Keratinocyte (primary cell): ENCODE results near the gene UVSSA. TPM values are rescaled to one million over a fixed set of nuclear protein-coding genes. Genes with fewer than 3 reads are reported as not detected.

Source experiments
- DNase-seq: peaks from one replicate; pipeline ENCODE4 v3.0.0-alpha.2; 2011; ENCODE audit warnings: low read depth, missing footprints, low spot score
- FAIRE-seq: peaks from 2 replicates; lab custom pipeline; 2011; peaks lifted over from hg19 to GRCh38; lab: Jason Lieb, UNC
- H2AFZ ChIP-seq: 2 replicates; pipeline ENCODE4 v1.6.0; 2012; ENCODE audit warnings: low read length, control low read depth, inconsistent platforms; ENCODE audit not compliant: control insufficient read depth
- H3K27ac ChIP-seq: 2 replicates; pipeline ENCODE4 v1.5.1; 2011; ENCODE audit warnings: low read length; ENCODE audit not compliant: control insufficient read depth, insufficient read depth
- H3K27me3 ChIP-seq: 3 replicates; pipeline ENCODE4 v1.6.0; 2011; ENCODE audit warnings: low read length; ENCODE audit not compliant: control insufficient read depth, insufficient read depth; ENCODE audit errors: extremely low read depth
- H3K36me3 ChIP-seq, 2 experiments: 2 replicates in 1 of 2; 3 replicates in 1 of 2; pipeline ENCODE4 v1.5.1; 2011; ENCODE audit warnings: low read length in 2 of 2, mild to moderate bottlenecking in 1 of 2; ENCODE audit not compliant: control insufficient read depth in 2 of 2, insufficient read depth in 2 of 2; ENCODE audit errors: extremely low read depth in 1 of 2
- H3K4me1 ChIP-seq: 3 replicates; pipeline ENCODE4 v1.5.1; 2011; ENCODE audit warnings: low read length; ENCODE audit not compliant: control insufficient read depth, insufficient read depth; ENCODE audit errors: extremely low read depth
- H3K4me2 ChIP-seq: 3 replicates; pipeline ENCODE4 v1.6.0; 2011; ENCODE audit warnings: low read depth, low read length; ENCODE audit not compliant: control insufficient read depth, insufficient read depth; ENCODE audit errors: extremely low read depth
- H3K4me3 ChIP-seq, 3 experiments: fragments of 200-600 bp in 1 of 3; sonication (generic) in 1 of 3; 2 replicates in 2 of 3; 3 replicates in 1 of 3; pipeline ENCODE4 v1.5.1; 2011 to 2016; ENCODE audit warnings: low read length in 3 of 3, mild to moderate bottlenecking in 3 of 3, control low read depth in 2 of 3, inconsistent platforms in 1 of 3, low read depth in 1 of 3, mixed read lengths in 1 of 3, mixed run types in 1 of 3, moderate library complexity in 1 of 3; ENCODE audit not compliant: control insufficient read depth in 2 of 3, insufficient read depth in 2 of 3; ENCODE audit errors: extremely low read depth in 1 of 3
- H3K79me2 ChIP-seq: 2 replicates; pipeline ENCODE4 v1.6.0; 2012; ENCODE audit warnings: low read length; ENCODE audit not compliant: control insufficient read depth, insufficient read depth
- H3K9ac ChIP-seq: 3 replicates; pipeline ENCODE4 v1.6.0; 2011; ENCODE audit warnings: low read length; ENCODE audit not compliant: control insufficient read depth, insufficient read depth; ENCODE audit errors: extremely low read depth
- H3K9me1 ChIP-seq: 3 replicates; pipeline ENCODE4 v1.6.0; 2011; ENCODE audit warnings: low read length; ENCODE audit not compliant: control insufficient read depth, insufficient read depth; ENCODE audit errors: extremely low read depth
- H3K9me3 ChIP-seq: 2 replicates; pipeline ENCODE4 v1.5.1; 2012; ENCODE audit warnings: low read depth, low read length; ENCODE audit not compliant: control insufficient read depth
- H4K20me1 ChIP-seq: 3 replicates; pipeline ENCODE4 v1.6.0; 2011; ENCODE audit warnings: low read length; ENCODE audit not compliant: control insufficient read depth, insufficient read depth; ENCODE audit errors: extremely low read depth
- CTCF ChIP-seq, 3 experiments: IDR thresholded peaks in 1 of 3; conservative IDR thresholded peaks in 1 of 3; optimal IDR thresholded peaks in 1 of 3; 2 replicates in 2 of 3; 3 replicates in 1 of 3; pipeline versions ENCODE3 to v1.5.1; 2011; ENCODE audit warnings: low read length in 3 of 3, mild to moderate bottlenecking in 3 of 3, moderate library complexity in 2 of 3, control low read depth in 1 of 3, inconsistent platforms in 1 of 3; ENCODE audit not compliant: insufficient read depth in 2 of 3; ENCODE audit errors: extremely low read depth in 1 of 3
- EZH2 ChIP-seq: IDR thresholded peaks from one replicate; pipeline ENCODE4 v1.6.1; 2012; ENCODE audit warnings: inconsistent platforms, mild to moderate bottlenecking, low read length, moderate library complexity
- dilution Hi-C: fragments of 300-500 bp; cut with MboI; formaldehyde crosslinking; loops from one replicate; pipeline ENCODE4 v1.7.0; 2020; ENCODE audit warnings: low sequenced_read_pairs; ENCODE audit not compliant: extremely low pct_ligation_motif_present
- polyA plus RNA-seq, 5 experiments: library from polyadenylated mRNA; depleted of rRNA in 3 of 5; stranded (reverse) in 3 of 5; stranded (forward) in 1 of 5; unstranded in 1 of 5; fragments of >200 nt; gene quantifications; 1 replicate in 1 of 5; 2 replicates in 3 of 5; 3 replicates in 1 of 5; pipeline versions ENCODE4 v1.2.1 to v1.2.3, GENCODE V29; 2011 to 2012; ENCODE audit warnings: missing spikeins in 2 of 5, low read depth in 1 of 5, low replicate concordance in 1 of 5

Gene UVSSA
- polyA plus RNA-seq, 1 donor (not counting 4 experiments of a cell fraction or from before 2014, with no cell fraction given), result 4.7 TPM

DNA sequence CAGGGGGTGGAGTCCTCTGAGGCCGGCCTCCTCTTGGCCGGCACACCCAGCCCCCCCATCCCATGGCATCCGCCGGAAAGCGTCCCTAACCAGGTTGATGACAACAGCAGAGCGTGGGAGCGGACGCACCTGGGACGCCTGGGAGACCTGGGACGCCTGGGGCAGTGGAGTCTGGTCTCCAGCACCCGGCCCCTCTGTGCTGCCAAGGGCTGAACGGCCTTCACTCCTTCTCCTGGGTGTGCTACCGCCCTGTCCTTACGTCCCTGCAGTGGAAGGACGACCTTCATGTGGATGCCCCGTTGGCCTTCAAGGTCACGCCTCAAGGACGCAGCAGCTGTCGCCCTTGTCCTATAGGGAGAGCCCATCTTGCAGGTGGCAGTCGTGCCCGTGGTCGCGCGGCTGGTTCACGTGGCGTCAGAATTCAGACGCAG is 32.4 kb downstream of the UVSSA start:
- Histone ChIP-seq H3K27ac (no peak overlapping the region), H3K9me1 (no peaks in the 10 kb centered on the region), H3K9ac (no peak overlapping the region), H2AFZ (no peak overlapping the region), H3K4me2 (no peak overlapping the region), H3K36me3 (peaks cover 4 to 18% of the 10 kb centered on the region in 2 experiments), H4K20me1 (no peaks in the 10 kb centered on the region), H3K9me3 (no peaks in the 10 kb centered on the region), H3K27me3 (no peaks in the 10 kb centered on the region), H3K4me3 (no peak overlapping the region), H3K79me2 (no peaks in the 10 kb centered on the region), H3K4me1 (no peaks in the 10 kb centered on the region)
- no peak for TF ChIP-seq CTCF (optimal IDR thresholded peaks at IDR 0.05 in 1 of 3, IDR thresholded peaks at IDR 0.05 in 1 of 3, conservative IDR thresholded peaks at IDR 0.05 in 1 of 3; ENCODE audit: extremely low read depth in 1 of 3, insufficient read depth in 2 of 3, low read length in 3 of 3)
- no peak for TF ChIP-seq EZH2
- dilution Hi-C loops, result no loop called here
- FAIRE-seq (no peak), DNase-seq (no peak)

GRCh38 chr4:1379801-1380331 is 32.9 kb downstream of the UVSSA start:
- Histone ChIP-seq H3K27me3 (no peaks in the 10 kb centered on the region), H3K9ac (no peak overlapping the region), H3K4me3 (no peak overlapping the region), H3K36me3 (peaks cover 4 to 17% of the 10 kb centered on the region in 2 experiments), H3K9me3 (no peaks in the 10 kb centered on the region), H3K4me1 (no peaks in the 10 kb centered on the region), H3K79me2 (no peaks in the 10 kb centered on the region), H4K20me1 (no peaks in the 10 kb centered on the region), H3K27ac (no peak overlapping the region), H3K4me2 (no peak overlapping the region), H2AFZ (no peak overlapping the region), H3K9me1 (no peaks in the 10 kb centered on the region)
- no peak for FAIRE-seq
- no peak for DNase-seq
- TF ChIP-seq CTCF (optimal IDR thresholded peaks at IDR 0.05 in 1 of 3, IDR thresholded peaks at IDR 0.05 in 1 of 3, conservative IDR thresholded peaks at IDR 0.05 in 1 of 3; ENCODE audit: extremely low read depth in 1 of 3, insufficient read depth in 2 of 3, low read length in 3 of 3) (no peak), EZH2 (no peak)
- dilution Hi-C loops, result no loop called here
